Upper lobe of right lung (tissue), 1 donor: ENCODE measurements around the gene RAB3C. TPM values are rescaled to one million over a fixed set of nuclear protein-coding genes. Genes with fewer than 3 reads are reported as not detected.
"Not testable (repeated sequence)": the region's sequence is repeated elsewhere in the genome, so short reads cannot be mapped to it uniquely, and the experiment has no call there.

ENCODE experiments used
- ATAC-seq: fragments of 200-7000 bp; cut with Tn5 transposase; one replicate; pipeline ENCODE4 v1.9.1; 2020; ENCODE audit warnings: mild to moderate bottlenecking, moderate library complexity
- DNase-seq: peaks from one replicate; pipeline ENCODE4 v3.0.0-alpha.2; 2020
- H3K27ac ChIP-seq: fragments of 200-600 bp; one replicate; pipeline ENCODE4 v1.8.0; 2022
- H3K27me3 ChIP-seq: fragments of 200-600 bp; one replicate; pipeline ENCODE4 v1.8.0; 2022; ENCODE audit warnings: mild to moderate bottlenecking
- H3K36me3 ChIP-seq: fragments of 200-600 bp; one replicate; pipeline ENCODE4 v1.8.0; 2022
- H3K4me1 ChIP-seq: fragments of 200-600 bp; one replicate; pipeline ENCODE4 v1.8.0; 2022
- H3K4me3 ChIP-seq: fragments of 200-600 bp; one replicate; pipeline ENCODE4 v1.8.0; 2022; ENCODE audit warnings: mild to moderate bottlenecking
- H3K9me3 ChIP-seq: fragments of 200-600 bp; one replicate; pipeline ENCODE4 v1.8.0; 2022
- intact Hi-C: fragments of 100-400 bp; cut with DNase I; formaldehyde crosslinking; loops from one replicate; pipeline ENCODE4 v1.11.0; 2022
- long read RNA-seq: library from polyadenylated mRNA; unstranded; transcript quantifications from one replicate; pipeline ENCODE4 v2.0.0, GENCODE V29; 2021
- total RNA-seq: library from RNA; stranded (reverse); fragmentation: NEBNext Ultra II Directional; extraction: Animal tissue kit (Norgen Biotek cat#: 25700); gene quantifications from one replicate; pipeline ENCODE4 v1.2.1, GENCODE V29; 2021
- TF ChIP-seq, protein P1 (sequence below): fragments of 200-600 bp; IDR thresholded peaks from one replicate; pipeline ENCODE4 v1.8.0; 2022; ENCODE audit warnings: antibody characterized with exemption
- donor health status: DM: no; HTN: yes; CAD: no; lungs with severe emphysema.

The RAB3C gene
- 0.67 TPM for total RNA-seq
- long read RNA-seq: 0 reads

GRCh38 chr5:58582803-58583491 lies at the start of gene RAB3C:
Gene RAB3C, plus strand, starts transcription at chr5:58583075. Its CDS starts 134 bp downstream, at chr5:58583209.
- no peaks in the 10 kb centered on the region for H3K9me3 ChIP-seq
- H3K4me1 ChIP-seq: peaks cover 4% of the 10 kb centered on the region
- H3K4me3 ChIP-seq: peak within 1 kb of the TSS; percentile 61
- no peaks in the 10 kb centered on the region for H3K36me3 ChIP-seq
- H3K27ac ChIP-seq: no peak within 1 kb of the TSS
- ATAC-seq (peak; percentile 100), DNase-seq (peak; percentile 96)
- TF ChIP-seq, protein P1, sequence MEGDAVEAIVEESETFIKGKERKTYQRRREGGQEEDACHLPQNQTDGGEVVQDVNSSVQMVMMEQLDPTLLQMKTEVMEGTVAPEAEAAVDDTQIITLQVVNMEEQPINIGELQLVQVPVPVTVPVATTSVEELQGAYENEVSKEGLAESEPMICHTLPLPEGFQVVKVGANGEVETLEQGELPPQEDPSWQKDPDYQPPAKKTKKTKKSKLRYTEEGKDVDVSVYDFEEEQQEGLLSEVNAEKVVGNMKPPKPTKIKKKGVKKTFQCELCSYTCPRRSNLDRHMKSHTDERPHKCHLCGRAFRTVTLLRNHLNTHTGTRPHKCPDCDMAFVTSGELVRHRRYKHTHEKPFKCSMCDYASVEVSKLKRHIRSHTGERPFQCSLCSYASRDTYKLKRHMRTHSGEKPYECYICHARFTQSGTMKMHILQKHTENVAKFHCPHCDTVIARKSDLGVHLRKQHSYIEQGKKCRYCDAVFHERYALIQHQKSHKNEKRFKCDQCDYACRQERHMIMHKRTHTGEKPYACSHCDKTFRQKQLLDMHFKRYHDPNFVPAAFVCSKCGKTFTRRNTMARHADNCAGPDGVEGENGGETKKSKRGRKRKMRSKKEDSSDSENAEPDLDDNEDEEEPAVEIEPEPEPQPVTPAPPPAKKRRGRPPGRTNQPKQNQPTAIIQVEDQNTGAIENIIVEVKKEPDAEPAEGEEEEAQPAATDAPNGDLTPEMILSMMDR: no peak
- intact Hi-C loops: no loop called here
- H3K27me3 ChIP-seq: peaks cover 16% of the 10 kb centered on the region

- DNase-seq: peak; percentile 52
Measured at GRCh38 chr5:58541935-58542334, 40.9 kb upstream of the RAB3C start.

GRCh38 chr5:58542709-58543108 lies 40.2 kb upstream of the RAB3C start:
- H3K27me3 ChIP-seq: no peaks in the 10 kb centered on the region
- TF ChIP-seq, protein P1: no peak
- DNase-seq: no peak
- H3K9me3 ChIP-seq: no peaks in the 10 kb centered on the region
- intact Hi-C loops: no loop called here
- no peaks in the 10 kb centered on the region for H3K4me1 ChIP-seq
- ATAC-seq: no peak
- no peaks in the 10 kb centered on the region for H3K36me3 ChIP-seq
- no peak overlapping the region for H3K4me3 ChIP-seq
- no peak overlapping the region for H3K27ac ChIP-seq

More at GRCh38 chr5:58541935-58542334, 40.9 kb upstream of the RAB3C start:
- H3K27me3 ChIP-seq, H3K4me1 ChIP-seq, H3K36me3 ChIP-seq, intact Hi-C loops, H3K9me3 ChIP-seq, ATAC-seq, H3K27ac ChIP-seq, H3K4me3 ChIP-seq: not testable (repeated sequence)

- TF ChIP-seq, protein P1: no peak
- no peaks in the 10 kb centered on the region for H3K36me3 ChIP-seq
- no peak for ATAC-seq
- H3K4me1 ChIP-seq: no peaks in the 10 kb centered on the region
- no peak overlapping the region for H3K27ac ChIP-seq
- no peaks in the 10 kb centered on the region for H3K27me3 ChIP-seq
- H3K9me3 ChIP-seq: no peaks in the 10 kb centered on the region
- no peak for DNase-seq
- H3K4me3 ChIP-seq: no peak overlapping the region
- intact Hi-C loops: no loop called here
Measured at GRCh38 chr5:58543723-58544122, 39.2 kb upstream of the RAB3C start.

GRCh38 chr5:58544195-58544594 lies 38.7 kb upstream of the RAB3C start:
- peak; percentile 85 for ATAC-seq
- no peak overlapping the region for H3K4me3 ChIP-seq
- no peak for DNase-seq
- TF ChIP-seq, protein P1: no peak
- intact Hi-C loops: no loop called here
- H3K27me3 ChIP-seq: no peaks in the 10 kb centered on the region
- H3K27ac ChIP-seq: no peak overlapping the region
- no peaks in the 10 kb centered on the region for H3K36me3 ChIP-seq
- no peaks in the 10 kb centered on the region for H3K9me3 ChIP-seq
- H3K4me1 ChIP-seq: no peaks in the 10 kb centered on the region

DNA sequence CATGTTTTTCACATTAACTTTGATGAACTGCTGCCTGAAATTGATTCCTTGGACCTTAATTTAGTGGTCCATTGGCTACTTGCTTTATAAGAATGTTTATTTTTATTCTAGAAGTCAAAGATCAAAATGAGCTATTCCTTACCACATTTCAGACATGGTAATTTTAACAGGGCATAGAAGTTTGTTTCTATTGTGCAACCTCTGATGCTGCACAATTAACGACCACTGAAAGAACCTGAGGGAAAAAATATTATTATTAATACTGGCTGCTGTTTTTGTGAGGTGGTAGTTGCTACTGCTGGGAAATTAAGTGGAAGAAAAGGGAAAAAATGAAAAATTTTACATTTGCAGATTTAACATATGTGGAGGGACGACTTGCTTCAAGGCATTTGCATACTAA lies 37.9 kb upstream of the RAB3C start:
- TF ChIP-seq, protein P1: no peak
- Histone ChIP-seq H3K27me3 (no peaks in the 10 kb centered on the region), H3K4me1 (no peaks in the 10 kb centered on the region), H3K9me3 (no peaks in the 10 kb centered on the region), H3K27ac (no peak overlapping the region), H3K4me3 (no peak overlapping the region), H3K36me3 (no peaks in the 10 kb centered on the region)
- intact Hi-C loops: no loop called here
- ATAC-seq (no peak), DNase-seq (no peak)
